HepG2 (cell line): ENCODE data around the gene NDEL1. TPM values are rescaled to one million over a fixed set of nuclear protein-coding genes. Genes with fewer than 3 reads are reported as not detected.
A peak's percentile ranks its signal among the peaks of the same experiment; 100 is the strongest.

Source experiments
- EEA1 ChIP-seq: sonication (generic); formaldehyde crosslinking; IDR thresholded peaks from 2 replicates; pipeline ENCODE4 v1.5.1; 2020; ENCODE audit warnings: mild to moderate bottlenecking, missing genetic modification reagents, borderline replicate concordance
- ELF3 ChIP-seq: IDR thresholded peaks from 2 replicates; pipeline ENCODE4 v1.6.1; 2016; ENCODE audit warnings: missing genetic modification reagents, missing compliant biosample characterization
- EZH2 ChIP-seq: conservative IDR thresholded peaks from 2 replicates; pipeline ENCODE4 v1.6.1; 2012; ENCODE audit warnings: mild to moderate bottlenecking, low read depth, low read length, moderate library complexity
- JUND ChIP-seq: sonication (generic); formaldehyde crosslinking; IDR thresholded peaks from 2 replicates; pipeline ENCODE4 v1.8.0; 2022; ENCODE audit warnings: mild to moderate bottlenecking, missing genetic modification reagents
- MYC ChIP-seq: sonication (generic); formaldehyde crosslinking; IDR thresholded peaks from 2 replicates; pipeline ENCODE4 v1.9.0; 2021; ENCODE audit warnings: missing genetic modification reagents, borderline replicate concordance
- PRMT3 ChIP-seq: sonication (generic); formaldehyde crosslinking; IDR thresholded peaks from 2 replicates; pipeline ENCODE4 v1.8.1; 2022; ENCODE audit warnings: low read depth, mild to moderate bottlenecking, moderate library complexity, missing genetic modification reagents, borderline replicate concordance
- REL ChIP-seq: sonication (generic); formaldehyde crosslinking; conservative IDR thresholded peaks from 2 replicates; pipeline ENCODE4 v1.8.0; 2022; ENCODE audit warnings: mild to moderate bottlenecking, missing genetic modification reagents, moderate library complexity
- ZEB1 ChIP-seq: IDR thresholded peaks from 2 replicates; pipeline ENCODE4 v1.6.1; 2012; ENCODE audit warnings: mild to moderate bottlenecking, low read depth, inconsistent platforms; ENCODE audit not compliant: insufficient replicate concordance
- ZFP82 ChIP-seq: sonication (generic); formaldehyde crosslinking; IDR thresholded peaks from 2 replicates; pipeline ENCODE4 v1.5.1; 2020; ENCODE audit warnings: mild to moderate bottlenecking, missing genetic modification reagents, borderline replicate concordance
- ZNF274 ChIP-seq: sonication (generic); formaldehyde crosslinking; IDR thresholded peaks from 2 replicates; pipeline ENCODE4 v1.5.1; 2020; ENCODE audit warnings: mild to moderate bottlenecking, missing genetic modification reagents
- ZNF570 ChIP-seq: sonication (generic); formaldehyde crosslinking; IDR thresholded peaks from 2 replicates; pipeline ENCODE4 v1.4.0; 2020; ENCODE audit warnings: mild to moderate bottlenecking, missing genetic modification reagents, borderline replicate concordance
- polyA plus RNA-seq, 8 experiments: library from polyadenylated mRNA; depleted of rRNA in 3 of 8; stranded (reverse) in 7 of 8; unstranded in 1 of 8; fragments of >200 nt; fragmentation: Illumina TruSeq in 4 of 8; extraction: Trizol in 4 of 8; gene quantifications; 2 replicates each; pipeline versions ENCODE4 v1.2.1 to v1.2.3, GENCODE V29; 2011 to 2016; ENCODE audit warnings: low read depth in 4 of 8, missing spikeins in 1 of 8, mixed read lengths in 1 of 8; ENCODE audit not compliant: insufficient read depth in 1 of 8
- total RNA-seq, 5 experiments: library from RNA; depleted of rRNA; stranded (reverse); fragments of >200 nt; fragmentation: Illumina TruSeq; extraction: Trizol; gene quantifications; 2 replicates each; pipeline ENCODE4 v1.2.3, GENCODE V29; 2016; ENCODE audit warnings: low read depth in 1 of 5
- TF ChIP-seq, protein P1 (sequence below): sonication (generic); formaldehyde crosslinking; IDR thresholded peaks from 2 replicates; pipeline ENCODE4; 2020; ENCODE audit warnings: missing genetic modification reagents, mild to moderate bottlenecking, borderline replicate concordance
- TF ChIP-seq, protein P2 (sequence below): sonication (generic); formaldehyde crosslinking; IDR thresholded peaks from 2 replicates; pipeline ENCODE4 v1.4.0; 2020; ENCODE audit warnings: mild to moderate bottlenecking, missing genetic modification reagents
- TF ChIP-seq, protein P3 (sequence below): IDR thresholded peaks from 2 replicates; pipeline ENCODE4 v1.6.1; 2016; ENCODE audit warnings: missing genetic modification reagents, missing compliant biosample characterization
- TF ChIP-seq, protein P4 (sequence below): sonication (generic); formaldehyde crosslinking; IDR thresholded peaks from 2 replicates; pipeline ENCODE4 v1.5.0; 2020; ENCODE audit warnings: missing genetic modification reagents
- TF ChIP-seq, protein P5 (sequence below): sonication (generic); formaldehyde crosslinking; IDR thresholded peaks from 2 replicates; pipeline ENCODE4 v1.4.0; 2020; ENCODE audit warnings: missing genetic modification reagents

The NDEL1 gene
- total and polyA plus RNA-seq, 2 of the 13 experiments (the other 11 are each of a cell fraction or from before 2014, with no cell fraction given), result 59.8 to 153 TPM

DNA sequence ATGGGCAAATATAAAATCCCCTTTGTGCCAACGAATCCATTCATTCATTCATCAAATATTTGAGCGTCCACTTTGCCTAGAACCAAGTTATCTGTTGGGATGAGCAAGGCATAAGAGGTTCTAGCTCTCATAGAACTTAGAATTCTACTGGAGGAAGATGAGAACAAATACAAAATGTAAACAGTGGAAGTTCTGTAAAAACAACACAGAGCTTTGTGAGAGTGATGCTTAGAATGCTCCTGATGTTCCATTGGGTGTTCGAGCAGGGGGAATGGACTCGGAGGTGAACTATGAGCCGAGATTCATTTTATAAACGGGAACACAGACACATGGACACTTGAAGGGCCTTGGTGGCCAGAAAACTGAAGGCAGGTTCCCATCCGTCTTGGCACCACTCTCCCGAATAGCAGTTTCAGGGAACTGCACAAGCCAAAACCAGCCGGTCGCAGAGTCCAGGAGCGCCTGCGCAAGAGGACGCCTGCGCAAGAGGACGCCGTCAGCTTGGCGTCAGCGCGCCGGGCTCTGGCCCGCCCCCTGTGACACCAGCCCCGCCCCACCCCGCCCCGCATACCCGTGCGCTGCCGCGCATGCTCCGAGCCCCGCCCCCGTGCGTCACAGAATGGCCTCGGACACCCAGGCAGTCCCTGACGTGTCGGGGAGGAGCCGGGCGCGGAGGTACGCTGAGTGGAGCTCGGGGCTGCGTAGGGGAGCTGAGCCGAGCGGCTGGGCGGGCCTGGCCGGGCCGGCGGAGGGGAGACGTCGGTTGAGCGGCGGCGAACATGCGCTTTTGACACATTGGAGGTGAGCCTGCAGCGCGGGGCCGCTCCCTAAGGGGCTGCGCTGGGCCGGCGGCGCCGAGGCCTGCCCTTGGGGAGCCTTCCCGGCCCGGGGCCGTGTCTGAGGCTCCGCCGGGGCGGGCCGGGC is at the start of gene NDEL1 (continued):
- TF ChIP-seq, protein P1, sequence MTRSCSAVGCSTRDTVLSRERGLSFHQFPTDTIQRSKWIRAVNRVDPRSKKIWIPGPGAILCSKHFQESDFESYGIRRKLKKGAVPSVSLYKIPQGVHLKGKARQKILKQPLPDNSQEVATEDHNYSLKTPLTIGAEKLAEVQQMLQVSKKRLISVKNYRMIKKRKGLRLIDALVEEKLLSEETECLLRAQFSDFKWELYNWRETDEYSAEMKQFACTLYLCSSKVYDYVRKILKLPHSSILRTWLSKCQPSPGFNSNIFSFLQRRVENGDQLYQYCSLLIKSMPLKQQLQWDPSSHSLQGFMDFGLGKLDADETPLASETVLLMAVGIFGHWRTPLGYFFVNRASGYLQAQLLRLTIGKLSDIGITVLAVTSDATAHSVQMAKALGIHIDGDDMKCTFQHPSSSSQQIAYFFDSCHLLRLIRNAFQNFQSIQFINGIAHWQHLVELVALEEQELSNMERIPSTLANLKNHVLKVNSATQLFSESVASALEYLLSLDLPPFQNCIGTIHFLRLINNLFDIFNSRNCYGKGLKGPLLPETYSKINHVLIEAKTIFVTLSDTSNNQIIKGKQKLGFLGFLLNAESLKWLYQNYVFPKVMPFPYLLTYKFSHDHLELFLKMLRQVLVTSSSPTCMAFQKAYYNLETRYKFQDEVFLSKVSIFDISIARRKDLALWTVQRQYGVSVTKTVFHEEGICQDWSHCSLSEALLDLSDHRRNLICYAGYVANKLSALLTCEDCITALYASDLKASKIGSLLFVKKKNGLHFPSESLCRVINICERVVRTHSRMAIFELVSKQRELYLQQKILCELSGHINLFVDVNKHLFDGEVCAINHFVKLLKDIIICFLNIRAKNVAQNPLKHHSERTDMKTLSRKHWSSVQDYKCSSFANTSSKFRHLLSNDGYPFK, result peak; percentile 41; the same call in 1 of the 2 replicates
- TF ChIP-seq ELF3 (CRISPR knock-in tag) (peak; percentile 27; the same call in 1 of the 2 replicates), PRMT3 (CRISPR knock-in tag) (no peak), ZNF274 (CRISPR knock-in tag) (peak; percentile 53; the same call in 1 of the 2 replicates), MYC (CRISPR knock-in tag) (peak; percentile 80), ZNF570 (CRISPR knock-in tag) (no peak), REL (CRISPR knock-in tag) (no peak), ZEB1 (no peak), EZH2 (no peak), EEA1 (CRISPR knock-in tag) (no peak; the same call in 1 of the 2 replicates), JUND (CRISPR knock-in tag) (no peak), ZFP82 (CRISPR knock-in tag) (0 out of 2 replicates have a peak, but pooled peaks have one; percentile 71)
- TF ChIP-seq, protein P2, sequence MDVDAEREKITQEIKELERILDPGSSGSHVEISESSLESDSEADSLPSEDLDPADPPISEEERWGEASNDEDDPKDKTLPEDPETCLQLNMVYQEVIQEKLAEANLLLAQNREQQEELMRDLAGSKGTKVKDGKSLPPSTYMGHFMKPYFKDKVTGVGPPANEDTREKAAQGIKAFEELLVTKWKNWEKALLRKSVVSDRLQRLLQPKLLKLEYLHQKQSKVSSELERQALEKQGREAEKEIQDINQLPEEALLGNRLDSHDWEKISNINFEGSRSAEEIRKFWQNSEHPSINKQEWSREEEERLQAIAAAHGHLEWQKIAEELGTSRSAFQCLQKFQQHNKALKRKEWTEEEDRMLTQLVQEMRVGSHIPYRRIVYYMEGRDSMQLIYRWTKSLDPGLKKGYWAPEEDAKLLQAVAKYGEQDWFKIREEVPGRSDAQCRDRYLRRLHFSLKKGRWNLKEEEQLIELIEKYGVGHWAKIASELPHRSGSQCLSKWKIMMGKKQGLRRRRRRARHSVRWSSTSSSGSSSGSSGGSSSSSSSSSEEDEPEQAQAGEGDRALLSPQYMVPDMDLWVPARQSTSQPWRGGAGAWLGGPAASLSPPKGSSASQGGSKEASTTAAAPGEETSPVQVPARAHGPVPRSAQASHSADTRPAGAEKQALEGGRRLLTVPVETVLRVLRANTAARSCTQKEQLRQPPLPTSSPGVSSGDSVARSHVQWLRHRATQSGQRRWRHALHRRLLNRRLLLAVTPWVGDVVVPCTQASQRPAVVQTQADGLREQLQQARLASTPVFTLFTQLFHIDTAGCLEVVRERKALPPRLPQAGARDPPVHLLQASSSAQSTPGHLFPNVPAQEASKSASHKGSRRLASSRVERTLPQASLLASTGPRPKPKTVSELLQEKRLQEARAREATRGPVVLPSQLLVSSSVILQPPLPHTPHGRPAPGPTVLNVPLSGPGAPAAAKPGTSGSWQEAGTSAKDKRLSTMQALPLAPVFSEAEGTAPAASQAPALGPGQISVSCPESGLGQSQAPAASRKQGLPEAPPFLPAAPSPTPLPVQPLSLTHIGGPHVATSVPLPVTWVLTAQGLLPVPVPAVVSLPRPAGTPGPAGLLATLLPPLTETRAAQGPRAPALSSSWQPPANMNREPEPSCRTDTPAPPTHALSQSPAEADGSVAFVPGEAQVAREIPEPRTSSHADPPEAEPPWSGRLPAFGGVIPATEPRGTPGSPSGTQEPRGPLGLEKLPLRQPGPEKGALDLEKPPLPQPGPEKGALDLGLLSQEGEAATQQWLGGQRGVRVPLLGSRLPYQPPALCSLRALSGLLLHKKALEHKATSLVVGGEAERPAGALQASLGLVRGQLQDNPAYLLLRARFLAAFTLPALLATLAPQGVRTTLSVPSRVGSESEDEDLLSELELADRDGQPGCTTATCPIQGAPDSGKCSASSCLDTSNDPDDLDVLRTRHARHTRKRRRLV (CRISPR knock-in tag), result peak; percentile 3; the same call in 1 of the 2 replicates
- TF ChIP-seq, protein P3, sequence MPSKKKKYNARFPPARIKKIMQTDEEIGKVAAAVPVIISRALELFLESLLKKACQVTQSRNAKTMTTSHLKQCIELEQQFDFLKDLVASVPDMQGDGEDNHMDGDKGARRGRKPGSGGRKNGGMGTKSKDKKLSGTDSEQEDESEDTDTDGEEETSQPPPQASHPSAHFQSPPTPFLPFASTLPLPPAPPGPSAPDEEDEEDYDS (CRISPR knock-in tag), result peak; percentile 89
- TF ChIP-seq, protein P4, sequence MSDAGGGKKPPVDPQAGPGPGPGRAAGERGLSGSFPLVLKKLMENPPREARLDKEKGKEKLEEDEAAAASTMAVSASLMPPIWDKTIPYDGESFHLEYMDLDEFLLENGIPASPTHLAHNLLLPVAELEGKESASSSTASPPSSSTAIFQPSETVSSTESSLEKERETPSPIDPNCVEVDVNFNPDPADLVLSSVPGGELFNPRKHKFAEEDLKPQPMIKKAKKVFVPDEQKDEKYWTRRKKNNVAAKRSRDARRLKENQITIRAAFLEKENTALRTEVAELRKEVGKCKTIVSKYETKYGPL, result no peak
- TF ChIP-seq, protein P5, sequence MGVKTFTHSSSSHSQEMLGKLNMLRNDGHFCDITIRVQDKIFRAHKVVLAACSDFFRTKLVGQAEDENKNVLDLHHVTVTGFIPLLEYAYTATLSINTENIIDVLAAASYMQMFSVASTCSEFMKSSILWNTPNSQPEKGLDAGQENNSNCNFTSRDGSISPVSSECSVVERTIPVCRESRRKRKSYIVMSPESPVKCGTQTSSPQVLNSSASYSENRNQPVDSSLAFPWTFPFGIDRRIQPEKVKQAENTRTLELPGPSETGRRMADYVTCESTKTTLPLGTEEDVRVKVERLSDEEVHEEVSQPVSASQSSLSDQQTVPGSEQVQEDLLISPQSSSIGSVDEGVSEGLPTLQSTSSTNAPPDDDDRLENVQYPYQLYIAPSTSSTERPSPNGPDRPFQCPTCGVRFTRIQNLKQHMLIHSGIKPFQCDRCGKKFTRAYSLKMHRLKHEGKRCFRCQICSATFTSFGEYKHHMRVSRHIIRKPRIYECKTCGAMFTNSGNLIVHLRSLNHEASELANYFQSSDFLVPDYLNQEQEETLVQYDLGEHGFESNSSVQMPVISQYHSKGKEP, result peak; percentile 24; the same call in 1 of the 2 replicates
